ENCODE data around the gene NFU1. TPM values are rescaled to one million over a fixed set of nuclear protein-coding genes. Genes with fewer than 3 reads are reported as not detected.

Gene NFU1
- polyA plus RNA-seq, 1 donor (not counting 4 experiments of a cell fraction or from before 2014, with no cell fraction given), result 53.7 TPM

DNA sequence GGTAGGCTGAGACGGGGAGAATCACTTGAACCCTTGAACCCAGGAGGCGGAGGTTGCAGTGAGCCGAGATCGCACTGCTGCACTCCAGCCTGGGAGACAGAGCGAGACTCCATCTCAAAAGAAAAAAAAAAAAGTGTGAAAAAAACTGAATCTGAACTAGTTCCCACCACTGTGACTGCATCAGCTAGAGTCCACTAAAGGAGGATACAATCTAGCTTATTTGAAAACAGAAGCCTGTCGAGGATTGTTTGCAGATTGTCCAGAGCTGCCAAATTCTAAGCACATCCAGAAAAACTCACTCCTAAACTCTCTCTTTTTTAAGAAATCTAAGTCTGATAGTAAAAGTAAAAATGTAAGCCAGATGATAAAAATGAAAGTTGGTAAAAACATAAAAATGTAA is 60.8 kb downstream of the NFU1 start:
- Histone ChIP-seq H3K4me3 (ENCODE audit: control insufficient read depth in 2 of 3, extremely low read depth in 1 of 3, insufficient read depth in 2 of 3, low read depth in 1 of 3, low read length in 3 of 3) (no peak overlapping the region), H2AFZ (ENCODE audit: control insufficient read depth, low read length) (no peak overlapping the region), H3K79me2 (ENCODE audit: control insufficient read depth, insufficient read depth, low read length) (peaks cover 55% of the 10 kb centered on the region), H3K27me3 (ENCODE audit: control insufficient read depth, extremely low read depth, insufficient read depth, low read length) (no peaks in the 10 kb centered on the region), H3K9ac (ENCODE audit: control insufficient read depth, extremely low read depth, insufficient read depth, low read length) (no peak overlapping the region), H3K4me1 (ENCODE audit: control insufficient read depth, extremely low read depth, insufficient read depth, low read length) (peaks cover 1% of the 10 kb centered on the region), H3K9me1 (ENCODE audit: control insufficient read depth, extremely low read depth, insufficient read depth, low read length) (no peaks in the 10 kb centered on the region), H3K9me3 (ENCODE audit: control insufficient read depth, low read depth, low read length) (no peaks in the 10 kb centered on the region), H3K4me2 (ENCODE audit: control insufficient read depth, extremely low read depth, insufficient read depth, low read depth, low read length) (no peak overlapping the region), H3K27ac (ENCODE audit: control insufficient read depth, insufficient read depth, low read length) (no peak overlapping the region), H4K20me1 (ENCODE audit: control insufficient read depth, extremely low read depth, insufficient read depth, low read length) (peaks cover 4% of the 10 kb centered on the region), H3K36me3 (ENCODE audit: control insufficient read depth in 2 of 2, extremely low read depth in 1 of 2, insufficient read depth in 2 of 2, low read length in 2 of 2) (peaks cover 3 to 17% of the 10 kb centered on the region in 2 experiments)
- no peak for DNase-seq (ENCODE audit: low read depth, low spot score)
- FAIRE-seq, result no peak
- TF ChIP-seq, protein P1, sequence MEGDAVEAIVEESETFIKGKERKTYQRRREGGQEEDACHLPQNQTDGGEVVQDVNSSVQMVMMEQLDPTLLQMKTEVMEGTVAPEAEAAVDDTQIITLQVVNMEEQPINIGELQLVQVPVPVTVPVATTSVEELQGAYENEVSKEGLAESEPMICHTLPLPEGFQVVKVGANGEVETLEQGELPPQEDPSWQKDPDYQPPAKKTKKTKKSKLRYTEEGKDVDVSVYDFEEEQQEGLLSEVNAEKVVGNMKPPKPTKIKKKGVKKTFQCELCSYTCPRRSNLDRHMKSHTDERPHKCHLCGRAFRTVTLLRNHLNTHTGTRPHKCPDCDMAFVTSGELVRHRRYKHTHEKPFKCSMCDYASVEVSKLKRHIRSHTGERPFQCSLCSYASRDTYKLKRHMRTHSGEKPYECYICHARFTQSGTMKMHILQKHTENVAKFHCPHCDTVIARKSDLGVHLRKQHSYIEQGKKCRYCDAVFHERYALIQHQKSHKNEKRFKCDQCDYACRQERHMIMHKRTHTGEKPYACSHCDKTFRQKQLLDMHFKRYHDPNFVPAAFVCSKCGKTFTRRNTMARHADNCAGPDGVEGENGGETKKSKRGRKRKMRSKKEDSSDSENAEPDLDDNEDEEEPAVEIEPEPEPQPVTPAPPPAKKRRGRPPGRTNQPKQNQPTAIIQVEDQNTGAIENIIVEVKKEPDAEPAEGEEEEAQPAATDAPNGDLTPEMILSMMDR (optimal IDR thresholded peaks at IDR 0.05 in 1 of 3, IDR thresholded peaks at IDR 0.05 in 1 of 3, conservative IDR thresholded peaks at IDR 0.05 in 1 of 3; ENCODE audit: extremely low read depth in 1 of 3, insufficient read depth in 2 of 3, low read length in 3 of 3), result no peak
- no peak for TF ChIP-seq EZH2 (IDR thresholded peaks at IDR 0.05; ENCODE audit: low read length)
- dilution Hi-C loops (cut with MboI; ENCODE audit: extremely low pct_ligation_motif_present, low sequenced_read_pairs), result no loop called here

DNA sequence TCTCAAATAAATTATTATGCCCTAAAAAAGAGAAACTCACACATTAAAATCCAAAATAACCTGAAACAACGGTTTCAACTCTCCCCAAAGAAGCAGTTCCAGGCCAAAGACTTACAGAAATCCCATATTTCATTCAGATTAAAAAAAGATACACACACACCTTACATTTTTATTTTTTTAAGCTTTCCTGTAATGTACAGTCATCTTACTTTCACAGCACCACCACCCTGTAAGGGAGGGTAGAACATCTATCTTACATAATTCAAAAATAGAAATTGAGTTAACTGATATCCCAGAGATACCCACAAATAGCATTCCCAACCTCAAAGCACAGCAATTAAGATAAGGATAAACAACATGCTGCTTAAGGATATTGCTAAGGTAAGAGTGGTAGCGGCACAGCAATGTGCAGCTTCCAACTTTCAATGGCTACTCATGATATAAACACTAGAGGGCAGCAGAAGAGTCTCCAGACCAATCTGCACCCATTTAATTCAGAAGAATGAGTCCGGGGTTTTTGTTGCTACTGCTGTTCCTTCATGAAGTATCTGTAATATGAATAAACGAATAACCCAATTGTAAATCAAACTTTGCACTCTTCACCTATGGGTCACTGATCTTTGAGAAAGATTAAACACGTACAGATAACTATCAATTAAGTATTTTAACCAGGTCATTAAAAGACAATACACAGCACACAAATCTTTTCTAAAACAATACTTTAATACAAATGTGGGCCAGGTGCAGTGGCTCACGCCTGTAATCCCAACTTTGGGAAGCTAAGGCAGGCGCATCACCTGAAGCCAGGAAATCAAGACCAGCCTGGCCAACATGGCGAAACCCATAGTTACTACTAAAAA is 61.5 kb downstream of the NFU1 start:
- Histone ChIP-seq H3K4me2 (ENCODE audit: control insufficient read depth, extremely low read depth, insufficient read depth, low read depth, low read length) (no peak overlapping the region), H3K79me2 (ENCODE audit: control insufficient read depth, insufficient read depth, low read length) (peaks cover 48% of the 10 kb centered on the region), H3K9me3 (ENCODE audit: control insufficient read depth, low read depth, low read length) (no peaks in the 10 kb centered on the region), H2AFZ (ENCODE audit: control insufficient read depth, low read length) (no peak overlapping the region), H3K27ac (ENCODE audit: control insufficient read depth, insufficient read depth, low read length) (no peak overlapping the region), H3K9ac (ENCODE audit: control insufficient read depth, extremely low read depth, insufficient read depth, low read length) (no peak overlapping the region), H3K4me1 (ENCODE audit: control insufficient read depth, extremely low read depth, insufficient read depth, low read length) (no peaks in the 10 kb centered on the region), H3K4me3 (ENCODE audit: control insufficient read depth in 2 of 3, extremely low read depth in 1 of 3, insufficient read depth in 2 of 3, low read depth in 1 of 3, low read length in 3 of 3) (no peak overlapping the region), H3K36me3 (ENCODE audit: control insufficient read depth in 2 of 2, extremely low read depth in 1 of 2, insufficient read depth in 2 of 2, low read length in 2 of 2) (peaks cover 4 to 19% of the 10 kb centered on the region in 2 experiments), H4K20me1 (ENCODE audit: control insufficient read depth, extremely low read depth, insufficient read depth, low read length) (peaks cover 4% of the 10 kb centered on the region), H3K9me1 (ENCODE audit: control insufficient read depth, extremely low read depth, insufficient read depth, low read length) (no peaks in the 10 kb centered on the region), H3K27me3 (ENCODE audit: control insufficient read depth, extremely low read depth, insufficient read depth, low read length) (no peaks in the 10 kb centered on the region)
- DNase-seq (ENCODE audit: low read depth, low spot score) (peak; percentile 19), FAIRE-seq (no peak)
- no peak for TF ChIP-seq EZH2 (IDR thresholded peaks at IDR 0.05; ENCODE audit: low read length)
- TF ChIP-seq, protein P1 (optimal IDR thresholded peaks at IDR 0.05 in 1 of 3, IDR thresholded peaks at IDR 0.05 in 1 of 3, conservative IDR thresholded peaks at IDR 0.05 in 1 of 3; ENCODE audit: extremely low read depth in 1 of 3, insufficient read depth in 2 of 3, low read length in 3 of 3), result peak; percentile 40 to 56 (median 56)
- dilution Hi-C loops (cut with MboI; ENCODE audit: extremely low pct_ligation_motif_present, low sequenced_read_pairs), result no loop called here
